HCT116 (cell line): ENCODE results near the gene ZNF678. TPM values are rescaled to one million over a fixed set of nuclear protein-coding genes. Genes with fewer than 3 reads are reported as not detected.

ENCODE experiments used
- ATAC-seq: fragments of 200-7000 bp; cut with Tn5 transposase; 2 replicates; pipeline ENCODE4 v1.9.1; 2020; ENCODE audit warnings: mild to moderate bottlenecking, moderate library complexity
- BruUV-seq: library from RNA; stranded (reverse); fragments of 400-500 nt; replicated peaks from 2 replicates; lab custom pipeline; 2021; lab: Mats Ljungman, UMichigan
- CTCF ChIA-PET: fragments of 300-600 bp; sonication (Branson Sonifier 250); formaldehyde crosslinking; loops from one replicate; lab custom pipeline; 2021; ENCODE audit warnings: antibody characterized with exemption; lab: Charles Lee
- POLR2A ChIA-PET: fragments of 300-600, 350-600 bp; sonication (Branson Sonifier 250); formaldehyde crosslinking; loops from one replicate; lab custom pipeline; 2021; ENCODE audit warnings: antibody characterized with exemption; lab: Charles Lee
- RAD21 ChIA-PET, 2 experiments: fragments of 300-600 bp; sonication (Branson Sonifier 250); formaldehyde crosslinking; loops; one replicate each; lab custom pipeline; 2023; ENCODE audit warnings: low total read pairs in 2 of 2; ENCODE audit not compliant: uncharacterized antibody in 2 of 2, unreplicated experiment in 2 of 2, low non-redundant PET in 1 of 2; lab: Charles Lee
- DNase-seq: peaks from one replicate; pipeline ENCODE4 v3.0.0-alpha.2; 2010; ENCODE audit warnings: low read depth, low spot score
- H2AFZ ChIP-seq: fragments of 200-600 bp; shearing (Covaris generic), sonication (generic); 2 replicates; pipeline ENCODE4 v1.6.1; 2017; ENCODE audit warnings: low read depth, mixed run types, mixed read lengths, antibody characterized with exemption, low read length; ENCODE audit not compliant: poor library complexity, severe bottlenecking
- H3K27ac ChIP-seq: 2 replicates; pipeline ENCODE4 v1.5.1; 2012; ENCODE audit warnings: low read depth, low read length
- H3K27me3 ChIP-seq: fragments of 200-600 bp; sonication (generic); 2 replicates; pipeline ENCODE4 v1.6.1; 2016; ENCODE audit warnings: mixed run types, low read length, mixed read lengths; ENCODE audit not compliant: insufficient read depth
- H3K36me3 ChIP-seq, 2 experiments: fragments of 200-500 bp in 1 of 2; fragments of 200-600 bp in 1 of 2; sonication (Bioruptor generic) in 1 of 2; sonication (generic) in 1 of 2; 2 replicates each; pipeline versions ENCODE4 v1.5.1 to v1.6.1; 2014 to 2016; ENCODE audit warnings: low read length in 2 of 2, inconsistent platforms in 1 of 2, mixed read lengths in 1 of 2, mixed run types in 1 of 2; ENCODE audit not compliant: insufficient read depth in 2 of 2, control insufficient read depth in 1 of 2
- H3K4me1 ChIP-seq, 2 experiments: fragments of 200-600 bp in 1 of 2; sonication (generic) in 1 of 2; 2 replicates each; pipeline versions ENCODE4 v1.5.1 to v1.6.1; 2012 to 2017; ENCODE audit warnings: low read length in 2 of 2, inconsistent platforms in 1 of 2, mild to moderate bottlenecking in 1 of 2, mixed read lengths in 1 of 2, mixed run types in 1 of 2, moderate library complexity in 1 of 2; ENCODE audit not compliant: insufficient read depth in 2 of 2, control insufficient read depth in 1 of 2
- H3K4me2 ChIP-seq: fragments of 200-600 bp; sonication (generic); 2 replicates; pipeline ENCODE4 v1.6.1; 2017; ENCODE audit warnings: mixed run types, low read length, mixed read lengths
- H3K4me3 ChIP-seq, 2 experiments: fragments of 200-600 bp in 1 of 2; sonication (generic) in 1 of 2; replicated peaks in 1 of 2; 2 replicates each; pipeline ENCODE4 v1.5.1; 2011 to 2016; ENCODE audit warnings: low read length in 2 of 2, control low read depth in 1 of 2, low read depth in 1 of 2, mild to moderate bottlenecking in 1 of 2, mixed read lengths in 1 of 2, mixed run types in 1 of 2
- H3K79me2 ChIP-seq: fragments of 200-600 bp; sonication (generic); 2 replicates; pipeline ENCODE4 v1.6.1; 2017; ENCODE audit warnings: mild to moderate bottlenecking, mixed run types, low read length, moderate library complexity, mixed read lengths; ENCODE audit not compliant: insufficient read depth
- H3K9ac ChIP-seq: fragments of 200-600 bp; sonication (generic); 2 replicates; pipeline ENCODE4 v1.6.1; 2016; ENCODE audit warnings: low read length, mixed read lengths
- H3K9me2 ChIP-seq: fragments of 200-600 bp; sonication (generic), shearing (Covaris generic); 2 replicates; pipeline ENCODE4 v1.6.1; 2017; ENCODE audit warnings: mixed run types, mild to moderate bottlenecking, moderate library complexity; ENCODE audit not compliant: insufficient read depth
- H3K9me3 ChIP-seq, 2 experiments: fragments of 200-500 bp in 1 of 2; fragments of 200-600 bp in 1 of 2; sonication (Bioruptor generic) in 1 of 2; sonication (generic) in 1 of 2; 2 replicates each; pipeline ENCODE4 v1.6.1; 2014 to 2017; ENCODE audit warnings: low read length in 2 of 2, mixed read lengths in 2 of 2, inconsistent platforms in 1 of 2, low read depth in 1 of 2, mild to moderate bottlenecking in 1 of 2, mixed run types in 1 of 2, moderate library complexity in 1 of 2; ENCODE audit not compliant: control insufficient read depth in 1 of 2, insufficient read depth in 1 of 2
- H4K20me1 ChIP-seq: fragments of 200-600 bp; sonication (generic), shearing (Covaris generic); 2 replicates; pipeline ENCODE4 v1.6.1; 2017; ENCODE audit warnings: mixed run types, mild to moderate bottlenecking, moderate library complexity; ENCODE audit not compliant: insufficient read depth
- CBX3 ChIP-seq: IDR thresholded peaks from 2 replicates; pipeline ENCODE4 v1.6.1; 2012; ENCODE audit warnings: low read depth
- CEBPB ChIP-seq: IDR thresholded peaks from 2 replicates; pipeline ENCODE4 v1.6.1; 2012; ENCODE audit warnings: low read depth
- EGR1 ChIP-seq: IDR thresholded peaks from 2 replicates; pipeline ENCODE4 v1.6.1; 2012; ENCODE audit warnings: low read depth
- ELF1 ChIP-seq: IDR thresholded peaks from 2 replicates; pipeline ENCODE4 v1.6.1; 2012; ENCODE audit warnings: low read depth, borderline replicate concordance
- EZH2 ChIP-seq: fragments of 200-600 bp; sonication (generic); IDR thresholded peaks from 2 replicates; pipeline ENCODE4 v1.6.1; 2017; ENCODE audit warnings: antibody characterized with exemption, mixed run types
- EZH2phosphoT487 ChIP-seq: fragments of 200-600 bp; IDR thresholded peaks from 2 replicates; pipeline ENCODE4 v1.6.1; 2018; ENCODE audit warnings: antibody characterized with exemption, borderline replicate concordance
- FOSL1 ChIP-seq: IDR thresholded peaks from 2 replicates; pipeline ENCODE4 v1.6.1; 2012; ENCODE audit warnings: low read depth
- JUND ChIP-seq: IDR thresholded peaks from 2 replicates; pipeline ENCODE4 v1.6.1; 2012
- POLR2AphosphoS5 ChIP-seq: IDR thresholded peaks from 2 replicates; pipeline ENCODE4 v1.6.1; 2011; ENCODE audit warnings: mild to moderate bottlenecking, low read depth, low read length, moderate library complexity
- RAD21 ChIP-seq: IDR thresholded peaks from 2 replicates; pipeline ENCODE4 v1.6.1; 2012; ENCODE audit warnings: low read depth, mild to moderate bottlenecking
- REST ChIP-seq: IDR thresholded peaks from 2 replicates; pipeline ENCODE4 v1.6.1; 2012; ENCODE audit warnings: low read depth
- SIN3A ChIP-seq: IDR thresholded peaks from 2 replicates; pipeline ENCODE4 v1.6.1; 2012; ENCODE audit warnings: low read depth
- SP1 ChIP-seq: IDR thresholded peaks from 2 replicates; pipeline ENCODE4 v1.6.1; 2012; ENCODE audit warnings: low read depth
- TCF7L2 ChIP-seq: IDR thresholded peaks from 2 replicates; pipeline ENCODE4 v1.7.0; 2011; ENCODE audit warnings: borderline replicate concordance, inconsistent platforms; ENCODE audit not compliant: insufficient read depth, insufficient read length; ENCODE audit errors: extremely low read depth
- ZFX ChIP-seq: fragments of 450-650 bp; IDR thresholded peaks from 2 replicates; pipeline ENCODE4 v1.6.1; 2017
- ZNF274 ChIP-seq: fragments of 200-500 bp; sonication (Bioruptor generic); IDR thresholded peaks from 2 replicates; pipeline ENCODE4 v1.6.1; 2014; ENCODE audit warnings: mild to moderate bottlenecking, low read depth, low read length, inconsistent platforms
- intact Hi-C: fragments of 100-400 bp; cut with micrococcal nuclease; formaldehyde crosslinking; loops from 2 replicates; pipeline ENCODE4 v1.10.0; 2022
- total RNA-seq: library from RNA; stranded (reverse); gene quantifications from one replicate; pipeline ENCODE4 v1.2.1, GENCODE V29; 2021; ENCODE audit not compliant: unreplicated experiment
- TF ChIP-seq, protein P1 (sequence below), 3 experiments: fragments of 200-600 bp in 1 of 3; sonication (generic) in 1 of 3; IDR thresholded peaks in 2 of 3; conservative IDR thresholded peaks in 1 of 3; 2 replicates each; pipeline ENCODE4 v1.5.1; 2012 to 2017; ENCODE audit warnings: low read depth in 2 of 3, low read length in 2 of 3, antibody characterized with exemption in 1 of 3, borderline replicate concordance in 1 of 3, control low read depth in 1 of 3, mild to moderate bottlenecking in 1 of 3, mixed read lengths in 1 of 3, mixed run types in 1 of 3, moderate library complexity in 1 of 3; ENCODE audit not compliant: insufficient read depth in 1 of 3
- TF ChIP-seq, protein P2 (sequence below): IDR thresholded peaks from 2 replicates; pipeline ENCODE4 v1.6.1; 2011; ENCODE audit warnings: mild to moderate bottlenecking, low read length, moderate library complexity; ENCODE audit not compliant: insufficient replicate concordance; ENCODE audit errors: extremely low read depth

The ZNF678 gene
- total RNA-seq, 1 experiment from 2014 or later: 6.1 TPM

GRCh38 chr1:227560393-227561173 lies 2.8 kb upstream of the ZNF678 start:
- H3K4me3 ChIP-seq: no peak overlapping the region
- no peak overlapping the region for H3K27ac ChIP-seq
- H3K4me1 ChIP-seq: peaks cover 0 to 12% of the 10 kb centered on the region in 2 experiments; a peak in 2 of 4 replicates
- no peak overlapping the region for H2AFZ ChIP-seq
- ATAC-seq (no peak), DNase-seq (no peak)
- H4K20me1 ChIP-seq: no peaks in the 10 kb centered on the region
- ChIA-PET CTCF (no interaction called here), RAD21 (no interaction called here), POLR2A (no interaction called here)
- no peaks in the 10 kb centered on the region for H3K27me3 ChIP-seq
- no peak for TF ChIP-seq CEBPB
- TF ChIP-seq SP1: no peak
- TF ChIP-seq CBX3: no peak
- TF ChIP-seq TCF7L2: no peak
- TF ChIP-seq, protein P1, sequence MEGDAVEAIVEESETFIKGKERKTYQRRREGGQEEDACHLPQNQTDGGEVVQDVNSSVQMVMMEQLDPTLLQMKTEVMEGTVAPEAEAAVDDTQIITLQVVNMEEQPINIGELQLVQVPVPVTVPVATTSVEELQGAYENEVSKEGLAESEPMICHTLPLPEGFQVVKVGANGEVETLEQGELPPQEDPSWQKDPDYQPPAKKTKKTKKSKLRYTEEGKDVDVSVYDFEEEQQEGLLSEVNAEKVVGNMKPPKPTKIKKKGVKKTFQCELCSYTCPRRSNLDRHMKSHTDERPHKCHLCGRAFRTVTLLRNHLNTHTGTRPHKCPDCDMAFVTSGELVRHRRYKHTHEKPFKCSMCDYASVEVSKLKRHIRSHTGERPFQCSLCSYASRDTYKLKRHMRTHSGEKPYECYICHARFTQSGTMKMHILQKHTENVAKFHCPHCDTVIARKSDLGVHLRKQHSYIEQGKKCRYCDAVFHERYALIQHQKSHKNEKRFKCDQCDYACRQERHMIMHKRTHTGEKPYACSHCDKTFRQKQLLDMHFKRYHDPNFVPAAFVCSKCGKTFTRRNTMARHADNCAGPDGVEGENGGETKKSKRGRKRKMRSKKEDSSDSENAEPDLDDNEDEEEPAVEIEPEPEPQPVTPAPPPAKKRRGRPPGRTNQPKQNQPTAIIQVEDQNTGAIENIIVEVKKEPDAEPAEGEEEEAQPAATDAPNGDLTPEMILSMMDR (IDR thresholded peaks at IDR 0.05 in 2 of 3, conservative IDR thresholded peaks at IDR 0.05 in 1 of 3; ENCODE audit: borderline replicate concordance in 1 of 3, insufficient read depth in 1 of 3, low read depth in 2 of 3, low read length in 2 of 3): no peak
- TF ChIP-seq, protein P2, sequence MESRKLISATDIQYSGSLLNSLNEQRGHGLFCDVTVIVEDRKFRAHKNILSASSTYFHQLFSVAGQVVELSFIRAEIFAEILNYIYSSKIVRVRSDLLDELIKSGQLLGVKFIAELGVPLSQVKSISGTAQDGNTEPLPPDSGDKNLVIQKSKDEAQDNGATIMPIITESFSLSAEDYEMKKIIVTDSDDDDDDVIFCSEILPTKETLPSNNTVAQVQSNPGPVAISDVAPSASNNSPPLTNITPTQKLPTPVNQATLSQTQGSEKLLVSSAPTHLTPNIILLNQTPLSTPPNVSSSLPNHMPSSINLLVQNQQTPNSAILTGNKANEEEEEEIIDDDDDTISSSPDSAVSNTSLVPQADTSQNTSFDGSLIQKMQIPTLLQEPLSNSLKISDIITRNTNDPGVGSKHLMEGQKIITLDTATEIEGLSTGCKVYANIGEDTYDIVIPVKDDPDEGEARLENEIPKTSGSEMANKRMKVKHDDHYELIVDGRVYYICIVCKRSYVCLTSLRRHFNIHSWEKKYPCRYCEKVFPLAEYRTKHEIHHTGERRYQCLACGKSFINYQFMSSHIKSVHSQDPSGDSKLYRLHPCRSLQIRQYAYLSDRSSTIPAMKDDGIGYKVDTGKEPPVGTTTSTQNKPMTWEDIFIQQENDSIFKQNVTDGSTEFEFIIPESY: no peak
- no peak for TF ChIP-seq EZH2phosphoT487
- TF ChIP-seq SIN3A: no peak
- TF ChIP-seq ZNF274: no peak
- TF ChIP-seq REST: no peak
- TF ChIP-seq ZFX: no peak
- TF ChIP-seq EZH2: no peak
- TF ChIP-seq JUND: no peak
- TF ChIP-seq EGR1: no peak
- TF ChIP-seq POLR2AphosphoS5: no peak
- TF ChIP-seq RAD21: no peak
- TF ChIP-seq FOSL1: no peak
- TF ChIP-seq ELF1: no peak
- H3K79me2 ChIP-seq: peaks cover 14% of the 10 kb centered on the region
- no TSS peak for BruUV-seq
- no peaks in the 10 kb centered on the region for H3K9me3 ChIP-seq
- H3K9me2 ChIP-seq: no peaks in the 10 kb centered on the region
- H3K4me2 ChIP-seq: no peak overlapping the region
- intact Hi-C loops: loop anchor here (5.0 kb wide), 1 partner anchor 167 kb away; no protein-coding TSS in a partner anchor
- H3K9ac ChIP-seq: no peak overlapping the region
- H3K36me3 ChIP-seq: no peaks in the 10 kb centered on the region
